Measurements from ENCODE around the gene BTBD9.

The BTBD9 gene

DNA sequence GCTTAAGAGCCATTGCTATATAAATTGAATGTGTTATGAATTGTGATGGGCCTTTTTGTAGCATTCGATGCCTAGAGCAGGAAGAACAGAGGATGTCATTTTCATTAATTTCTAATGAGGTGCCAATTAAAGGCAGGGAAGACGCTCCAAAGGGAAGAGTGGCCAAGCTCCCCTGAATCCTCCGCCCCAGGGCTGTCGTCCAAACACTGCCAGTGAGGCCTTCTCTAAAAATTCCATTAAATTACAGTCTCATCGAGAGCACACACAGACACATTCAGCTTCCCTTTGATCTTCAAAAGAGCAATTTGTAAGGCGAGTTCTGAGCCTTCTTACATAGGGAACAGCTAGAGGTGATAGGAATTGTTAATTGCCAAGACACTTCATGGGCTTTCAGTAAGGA is 520.2 kb downstream of the BTBD9 start:
- H3K4me3 ChIP-seq, result no peak overlapping the region
- H3K36me3 ChIP-seq (ENCODE audit: insufficient read depth, low read length), result peaks cover 14% of the 10 kb centered on the region; the same call in 1 of the 2 replicates
- no peak overlapping the region for H3K27ac ChIP-seq
- TF ChIP-seq FOXP2 (optimal IDR thresholded peaks at IDR 0.05; ENCODE audit: control extremely low read depth, extremely low read length, insufficient read depth) (no peak), POLR2AphosphoS5 (IDR thresholded peaks at IDR 0.05; ENCODE audit: borderline replicate concordance, low read depth, low read length) (no peak), EZH2 (IDR thresholded peaks at IDR 0.05) (no peak)
- no peaks in the 10 kb centered on the region for H3K9me3 ChIP-seq (ENCODE audit: low read depth, low read length)
- no peak overlapping the region for H3K9ac ChIP-seq (ENCODE audit: insufficient read length)
- DNase-seq (ENCODE audit: low read depth, low spot score), result no peak

DNA sequence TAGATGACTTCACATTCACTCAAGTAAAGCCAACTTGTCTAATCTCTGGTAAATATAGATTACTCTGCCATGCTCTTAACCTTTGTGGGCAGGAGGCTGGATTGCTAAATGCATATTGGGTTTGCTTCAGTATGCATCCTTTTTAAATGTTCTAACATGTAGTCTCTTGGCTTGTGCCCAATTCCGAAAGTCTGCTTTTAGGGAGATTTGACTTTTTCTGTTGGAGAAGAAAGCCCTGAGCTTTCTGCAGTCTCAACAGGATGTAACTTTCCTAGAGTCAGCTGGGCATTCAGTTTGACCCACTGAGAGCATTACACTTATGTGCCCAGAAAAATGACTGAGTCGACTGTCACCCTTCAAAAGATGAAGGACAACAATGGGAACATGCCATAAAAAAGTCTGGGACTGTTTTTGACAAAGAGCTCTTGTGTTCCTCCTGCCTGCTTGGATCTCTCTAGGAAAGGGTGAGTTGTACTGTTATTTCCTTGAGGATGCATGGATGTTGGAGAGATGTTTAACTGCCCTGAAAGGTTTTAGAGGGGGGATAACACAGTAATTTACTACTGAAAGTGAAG is 520.9 kb downstream of the BTBD9 start:
- TF ChIP-seq POLR2AphosphoS5 (IDR thresholded peaks at IDR 0.05; ENCODE audit: borderline replicate concordance, low read depth, low read length), result no peak
- TF ChIP-seq EZH2 (IDR thresholded peaks at IDR 0.05), result no peak
- TF ChIP-seq FOXP2 (optimal IDR thresholded peaks at IDR 0.05; ENCODE audit: control extremely low read depth, extremely low read length, insufficient read depth), result no peak
- no peaks in the 10 kb centered on the region for H3K9me3 ChIP-seq (ENCODE audit: low read depth, low read length)
- no peak overlapping the region for H3K27ac ChIP-seq
- peaks cover 14% of the 10 kb centered on the region; the same call in 1 of the 2 replicates for H3K36me3 ChIP-seq (ENCODE audit: insufficient read depth, low read length)
- H3K9ac ChIP-seq (ENCODE audit: insufficient read length), result no peak overlapping the region
- no peak for DNase-seq (ENCODE audit: low read depth, low spot score)
- H3K4me3 ChIP-seq, result no peak overlapping the region
